NCI-H2196 (cell line): ENCODE measurements around the gene L3MBTL3.

Source experiments
- DNase-seq: peaks from one replicate; lab custom pipeline; 2025; ENCODE audit not compliant: unreplicated experiment; lab: John Stamatoyannopoulos, UW

L3MBTL3 gene

GRCh38 chr6:130178692-130179091 lies 160.3 kb downstream of the L3MBTL3 start:
- DNase-seq, result no peak

GRCh38 chr6:130182466-130182865 lies 164.1 kb downstream of the L3MBTL3 start:
- DNase-seq, result no peak

GRCh38 chr6:130183271-130184222 lies 165.2 kb downstream of the L3MBTL3 start:
- no peak for DNase-seq

DNA sequence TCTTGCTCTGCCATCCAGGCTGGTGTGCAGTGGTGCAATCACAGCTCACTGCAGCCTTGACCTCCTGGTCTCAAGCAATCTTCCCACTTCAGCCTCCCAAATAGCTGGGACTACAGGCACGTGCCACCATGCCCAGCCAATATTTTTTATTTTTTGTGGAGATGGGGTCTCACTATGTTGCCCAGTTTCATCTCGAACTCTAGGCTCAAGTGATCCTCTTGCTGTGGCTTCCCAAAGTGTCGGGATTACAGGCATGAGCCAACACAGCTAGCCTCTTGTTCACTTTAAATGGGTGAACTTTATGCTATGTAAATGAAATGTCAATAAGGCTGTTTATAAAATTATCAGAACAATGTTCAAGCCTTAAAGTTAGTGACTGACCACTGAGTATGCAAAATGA lies 167.3 kb downstream of the L3MBTL3 start:
- DNase-seq, result no peak

DNA sequence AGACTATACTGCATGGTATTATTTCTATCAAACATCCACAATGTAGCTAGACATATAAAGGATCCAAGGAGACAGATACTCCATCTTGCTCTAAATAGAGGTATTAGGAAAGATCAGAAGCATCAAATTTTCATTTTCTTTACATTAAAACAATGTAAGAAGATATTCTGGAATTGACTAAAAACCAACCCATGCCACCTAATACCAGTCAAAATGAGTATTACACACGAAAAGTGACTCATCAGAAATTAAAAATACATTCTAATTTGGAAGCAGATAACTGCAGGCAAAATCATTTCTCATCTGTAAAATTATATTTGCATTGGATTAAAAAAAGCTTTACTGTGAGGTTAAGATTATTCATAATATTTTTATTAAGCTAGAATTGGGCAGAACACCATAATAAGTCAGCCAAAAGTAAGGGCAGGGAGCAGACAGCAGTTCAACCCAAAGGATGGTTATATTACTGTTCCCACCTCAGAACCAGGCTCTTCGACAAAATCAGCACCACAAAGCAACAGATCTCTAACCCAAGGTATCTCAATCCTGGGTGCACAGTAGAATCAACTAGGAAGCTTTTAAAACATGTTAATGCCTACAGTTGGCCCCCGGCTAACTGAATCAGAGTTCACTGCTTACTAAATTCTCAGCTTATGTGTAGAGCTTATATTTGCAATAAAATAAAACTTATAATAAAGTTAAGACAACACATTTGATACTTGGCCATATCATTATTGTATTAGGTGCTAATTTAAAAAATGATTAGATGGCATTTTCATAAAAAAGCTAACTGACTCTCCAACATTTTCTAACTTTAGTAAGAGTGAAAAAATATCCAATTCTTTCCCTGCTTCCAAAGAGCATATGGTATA lies 169.2 kb downstream of the L3MBTL3 start:
- no peak for DNase-seq

DNA sequence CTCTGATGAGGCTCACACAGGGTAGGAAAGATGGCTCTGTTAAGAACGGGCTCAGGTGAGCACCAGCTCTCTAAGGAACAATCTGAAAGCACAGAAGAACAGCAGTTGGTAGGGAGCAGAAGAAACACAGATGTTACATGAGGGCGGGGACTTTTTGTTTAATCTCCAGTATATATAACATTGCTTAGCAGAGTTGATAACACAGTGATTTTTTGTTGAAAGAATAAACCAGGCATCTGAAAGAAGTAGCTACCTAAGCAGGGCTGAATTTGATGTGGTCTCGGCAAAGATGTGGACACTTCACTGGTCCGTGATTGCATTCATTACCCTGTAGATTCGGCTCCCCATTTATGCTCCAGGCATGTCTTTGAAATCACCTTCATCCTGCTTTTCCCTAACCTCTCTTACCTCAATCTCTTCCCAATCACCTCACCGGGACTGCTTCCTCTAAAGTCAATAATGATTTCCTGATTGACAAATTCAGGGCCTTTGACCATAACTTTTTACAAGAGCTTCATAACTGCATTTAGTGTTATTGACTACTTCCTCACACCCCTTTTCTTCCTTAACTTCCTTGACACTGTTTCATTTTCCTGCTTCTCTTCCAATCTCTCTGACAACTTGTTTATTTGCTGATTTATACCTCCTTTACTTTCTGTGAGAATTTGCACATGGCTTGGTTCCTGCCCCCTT lies 170.0 kb downstream of the L3MBTL3 start:
- no peak for DNase-seq

- no peak for DNase-seq
Measured at GRCh38 chr6:130189531-130190397, 171.4 kb downstream of the L3MBTL3 start.
